Measurements from ENCODE around the gene BCLAF3.
A peak's percentile ranks its signal among the peaks of the same experiment; 100 is the strongest.

BCLAF3 gene

GRCh38 chrX:19990556-19991349 is at the start of gene BCLAF3:
Gene BCLAF3 (minus strand): TSS chrX:19991061. CDS start chrX:19970264, 20,797 bp downstream.
- peak; percentile 84 for DNase-seq

- no peak for DNase-seq
Measured at GRCh38 chrX:20038966-20039365, 48.1 kb upstream of the BCLAF3 start.

GRCh38 chrX:20037186-20037585 is 46.3 kb upstream of the BCLAF3 start:
- DNase-seq: no peak

GRCh38 chrX:20032201-20032600 is 41.3 kb upstream of the BCLAF3 start:
- DNase-seq: no peak

GRCh38 chrX:20029728-20030127 is 38.9 kb upstream of the BCLAF3 start:
- no peak for DNase-seq

- no peak for DNase-seq
Measured at GRCh38 chrX:20028588-20028987, 37.7 kb upstream of the BCLAF3 start.

GRCh38 chrX:20026278-20026677 is 35.4 kb upstream of the BCLAF3 start:
- DNase-seq: no peak

- DNase-seq: no peak
Measured at GRCh38 chrX:20019672-20020365, 29.0 kb upstream of the BCLAF3 start.

GRCh38 chrX:20016616-20016945 is 25.7 kb upstream of the BCLAF3 start:
- DNase-seq: no peak

- DNase-seq: no peak
Measured at GRCh38 chrX:20015945-20016615, 25.2 kb upstream of the BCLAF3 start.

GRCh38 chrX:20015422-20015821 is 24.6 kb upstream of the BCLAF3 start:
- no peak for DNase-seq

- DNase-seq: no peak
Measured at GRCh38 chrX:20011608-20012007, 20.7 kb upstream of the BCLAF3 start.

- DNase-seq: no peak
Measured at GRCh38 chrX:20007962-20008622, 17.2 kb upstream of the BCLAF3 start.

- no peak for DNase-seq
Measured at GRCh38 chrX:20005883-20006282, 15.0 kb upstream of the BCLAF3 start.

GRCh38 chrX:20001588-20001987 is 10.7 kb upstream of the BCLAF3 start:
- no peak for DNase-seq

GRCh38 chrX:19991350-19991718 is 473 bp upstream of the BCLAF3 start:
- no peak for DNase-seq

GRCh38 chrX:19990151-19990555 is 708 bp downstream of the BCLAF3 start:
- DNase-seq: no peak

GRCh38 chrX:19987856-19988255 is 3.0 kb downstream of the BCLAF3 start:
- no peak for DNase-seq

GRCh38 chrX:19986531-19986930 is 4.3 kb downstream of the BCLAF3 start:
- no peak for DNase-seq

- DNase-seq: no peak
Measured at GRCh38 chrX:19981947-19982346, 8.9 kb downstream of the BCLAF3 start.

GRCh38 chrX:19975845-19976244 is 15.0 kb downstream of the BCLAF3 start:
- DNase-seq: no peak

- DNase-seq: no peak
Measured at GRCh38 chrX:19972984-19973383, 17.9 kb downstream of the BCLAF3 start.

GRCh38 chrX:19968276-19968675 is 22.6 kb downstream of the BCLAF3 start:
- DNase-seq: no peak

GRCh38 chrX:19966056-19966455 is 24.8 kb downstream of the BCLAF3 start:
- DNase-seq: no peak

All from activated CD8-positive, alpha-beta memory T cell treated with anti-CD3 and anti-CD28 coated beads, Interleukin-2, amount 50 U/mL, for 4 hours (primary cell).